Hepatocyte (in vitro differentiated cells): Measurements from ENCODE around the gene LCLAT1.

Experiments used
- CTCF ChIP-seq: fragments of 200-600 bp; sonication (generic); IDR thresholded peaks from 2 replicates; pipeline ENCODE4 v1.5.1; 2016; ENCODE audit warnings: antibody characterized with exemption, mild to moderate bottlenecking; ENCODE audit not compliant: poor library complexity
- EZH2 ChIP-seq: fragments of 200-600 bp; sonication (generic); IDR thresholded peaks from 2 replicates; pipeline ENCODE4 v1.6.1; 2016; ENCODE audit warnings: antibody characterized with exemption, mild to moderate bottlenecking, borderline replicate concordance
- EZH2phosphoT487 ChIP-seq: fragments of 200-600 bp; sonication (generic); IDR thresholded peaks from one replicate; pipeline ENCODE4 v1.6.1; 2018; ENCODE audit warnings: antibody characterized with exemption, mild to moderate bottlenecking, low read depth, moderate library complexity; ENCODE audit not compliant: unreplicated experiment, severe bottlenecking

GRCh38 chr2:30684516-30684915 lies 237.5 kb downstream of the LCLAT1 start:
- TF ChIP-seq CTCF (no peak), EZH2 (no peak), EZH2phosphoT487 (no peak)
